Small intestine (tissue), 7 donors: ENCODE data around the gene NGDN. TPM values are rescaled to one million over a fixed set of nuclear protein-coding genes. Genes with fewer than 3 reads are reported as not detected.

ENCODE experiments used
- DNase-seq, 2 donors: peaks; one replicate each; pipeline versions ENCODE4 v3.0.0 to v3.0.0-alpha.2; 2013
- FAIRE-seq: peaks from 2 replicates; lab custom pipeline; 2012; peaks lifted over from hg19 to GRCh38; lab: Jason Lieb, UNC
- H3K27ac ChIP-seq, 3 donors: one replicate each; pipeline ENCODE4 v1.5.1; 2013; ENCODE audit warnings: low read length in 2 of 3, mild to moderate bottlenecking in 2 of 3, control low read depth in 1 of 3, inconsistent platforms in 1 of 3, low read depth in 1 of 3, moderate library complexity in 1 of 3
- H3K27me3 ChIP-seq, 3 donors: one replicate each; pipeline ENCODE4 v1.6.1; 2013; ENCODE audit warnings: low read length in 3 of 3, inconsistent platforms in 1 of 3; ENCODE audit not compliant: control insufficient read depth in 3 of 3, insufficient read depth in 3 of 3
- H3K36me3 ChIP-seq, 3 donors: one replicate each; pipeline ENCODE4 v1.6.1; 2013; ENCODE audit warnings: low read length in 3 of 3, inconsistent platforms in 1 of 3, low read depth in 1 of 3, mild to moderate bottlenecking in 1 of 3, moderate library complexity in 1 of 3; ENCODE audit not compliant: control insufficient read depth in 3 of 3, insufficient read depth in 2 of 3
- H3K4me1 ChIP-seq, 3 donors: one replicate each; pipeline ENCODE4 v1.6.1; 2013; ENCODE audit warnings: low read length in 2 of 3, inconsistent platforms in 1 of 3, low read depth in 1 of 3, mild to moderate bottlenecking in 1 of 3, moderate library complexity in 1 of 3; ENCODE audit not compliant: control insufficient read depth in 3 of 3, insufficient read depth in 2 of 3
- H3K4me3 ChIP-seq, 3 donors: one replicate each; pipeline ENCODE4 v1.5.1; 2013; ENCODE audit warnings: low read length in 3 of 3, control low read depth in 1 of 3, inconsistent platforms in 1 of 3, low read depth in 1 of 3, mild to moderate bottlenecking in 1 of 3, moderate library complexity in 1 of 3
- H3K9me3 ChIP-seq, 2 donors: one replicate each; pipeline ENCODE4 v1.6.1; 2013; ENCODE audit warnings: low read depth in 1 of 2, low read length in 1 of 2; ENCODE audit not compliant: control insufficient read depth in 2 of 2, insufficient read depth in 1 of 2
- WGBS, 3 donors: extraction: QIAGEN DNeasy Blood & Tissue Kit; methylation state at CpG; one replicate each; pipeline ENCODE4 v1.1.7; 2013; 5-methylcytosine and 5-hydroxymethylcytosine counted together
- polyA plus RNA-seq, 4 donors: library from polyadenylated mRNA; stranded (reverse) in 3 of 4; unstranded in 1 of 4; fragments of 200-250 nt in 3 of 4; fragments of 120-200 nt in 1 of 4; gene quantifications; one replicate each; pipeline versions ENCODE4 v1.2.1 to v1.2.3, GENCODE V29; 2013
- donor health status: healthy with polysubstance abuse.
- donor health status: control.
- donor health status: control.
- donor health status: Bipolar disorder and iron deficiency.
- donor health status: healthy.

NGDN gene
- polyA plus RNA-seq, 4 donors: 38.2 to 48.1 (median 45.2) TPM

- Histone ChIP-seq H3K36me3 (no peaks in the 10 kb centered on the region), H3K27me3 (peaks cover 0 to 1% (median 0%) of the 10 kb centered on the region in 3 donors), H3K27ac (peak overlapping the region in 1 of 3 donors; percentile 9), H3K9me3 (no peaks in the 10 kb centered on the region), H3K4me3 (no peak overlapping the region), H3K4me1 (peaks cover 0 to 18% (median 0%) of the 10 kb centered on the region in 3 donors)
- 70 to 81% (median 75%) methylated on average over 15 of the region's 15 CpGs for WGBS, 3 donors
- FAIRE-seq (no peak), DNase-seq (peak in 1 of 2 donors; percentile 45)
Measured at GRCh38 chr14:23436327-23437132, 33.0 kb upstream of the NGDN start.

- FAIRE-seq (no peak), DNase-seq (no peak)
- H3K4me3 ChIP-seq: no peak overlapping the region
- peak overlapping the region in 1 of 3 donors; percentile 9 for H3K27ac ChIP-seq
- H3K27me3 ChIP-seq: no peaks in the 10 kb centered on the region
- no peaks in the 10 kb centered on the region for H3K36me3 ChIP-seq
- 71 to 76% (median 72%) methylated on average over 7 to 8 of the region's 8 CpGs for WGBS, 3 donors
- peaks cover 0 to 18% (median 0%) of the 10 kb centered on the region in 3 donors for H3K4me1 ChIP-seq
- no peaks in the 10 kb centered on the region for H3K9me3 ChIP-seq
Measured at GRCh38 chr14:23437133-23438100, 32.1 kb upstream of the NGDN start.

- no peaks in the 10 kb centered on the region for H3K9me3 ChIP-seq
- FAIRE-seq (no peak), DNase-seq (no peak)
- H3K27me3 ChIP-seq: no peaks in the 10 kb centered on the region
- peak overlapping the region in 1 of 3 donors; percentile 35 for H3K27ac ChIP-seq
- no peak overlapping the region for H3K4me3 ChIP-seq
- H3K36me3 ChIP-seq: no peaks in the 10 kb centered on the region
- WGBS, 3 donors: 63 to 80% (median 76%) methylated on average over 15 of the region's 15 CpGs
- peaks cover 0 to 21% (median 0%) of the 10 kb centered on the region in 3 donors for H3K4me1 ChIP-seq
Measured at GRCh38 chr14:23438101-23438971, 31.2 kb upstream of the NGDN start.

GRCh38 chr14:23439107-23439835 lies 30.2 kb upstream of the NGDN start:
- no peak for DNase-seq
- no peaks in the 10 kb centered on the region for H3K27me3 ChIP-seq
- no peak overlapping the region for H3K27ac ChIP-seq
- 84 to 89% (median 88%) methylated on average over 6 of the region's 6 CpGs for WGBS, 3 donors
- H3K36me3 ChIP-seq: no peaks in the 10 kb centered on the region
- no peaks in the 10 kb centered on the region for H3K9me3 ChIP-seq
- no peak overlapping the region for H3K4me3 ChIP-seq
- FAIRE-seq: no peak
- peaks cover 0 to 21% (median 0%) of the 10 kb centered on the region in 3 donors for H3K4me1 ChIP-seq

- H3K36me3 ChIP-seq: no peaks in the 10 kb centered on the region
- H3K4me1 ChIP-seq: peaks cover 0 to 14% (median 0%) of the 10 kb centered on the region in 3 donors
- 26 to 31% (median 31%) methylated on average over 1 of the region's 1 CpG for WGBS, 3 donors
- no peak overlapping the region for H3K27ac ChIP-seq
- no peak for FAIRE-seq
- no peak for DNase-seq
- no peaks in the 10 kb centered on the region for H3K9me3 ChIP-seq
- H3K4me3 ChIP-seq: no peak overlapping the region
- H3K27me3 ChIP-seq: no peaks in the 10 kb centered on the region
Measured at GRCh38 chr14:23441076-23441475, 28.4 kb upstream of the NGDN start.

- no peaks in the 10 kb centered on the region for H3K27me3 ChIP-seq
- no peak overlapping the region for H3K4me3 ChIP-seq
- WGBS, 3 donors: 78 to 83% (median 81%) methylated on average over 9 of the region's 9 CpGs
- no peak for FAIRE-seq
- no peaks in the 10 kb centered on the region for H3K36me3 ChIP-seq
- no peaks in the 10 kb centered on the region for H3K9me3 ChIP-seq
- DNase-seq: no peak
- H3K4me1 ChIP-seq: peaks cover 2 to 20% (median 2%) of the 10 kb centered on the region in 3 donors
- H3K27ac ChIP-seq: no peak overlapping the region
Measured at GRCh38 chr14:23442721-23443356, 26.7 kb upstream of the NGDN start.

- Histone ChIP-seq H3K4me3 (no peak overlapping the region), H3K36me3 (no peaks in the 10 kb centered on the region), H3K9me3 (peaks cover 0 to 3% of the 10 kb centered on the region in 2 donors), H3K27ac (no peak overlapping the region), H3K4me1 (peaks cover 2 to 25% (median 2%) of the 10 kb centered on the region in 3 donors), H3K27me3 (no peaks in the 10 kb centered on the region)
- DNase-seq (no peak), FAIRE-seq (no peak)
- WGBS, 3 donors: 81 to 89% (median 84%) methylated on average over 11 of the region's 11 CpGs
Measured at GRCh38 chr14:23443411-23443812, 26.1 kb upstream of the NGDN start.
